ENCODE data around the gene MTHFD1.
"Not testable (repeated sequence)": the region's sequence is repeated elsewhere in the genome, so short reads cannot be mapped to it uniquely, and the experiment has no call there.

MTHFD1 gene

GRCh38 chr14:64387782-64388532 is at the start of gene MTHFD1:
Gene MTHFD1 (plus strand): TSS chr14:64388353. CDS start chr14:64388428, 75 bp downstream.
- DNase-seq, result peak; percentile 92 to 96 (median 94)

- DNase-seq, result peak; percentile 66 to 89 (median 80)
Measured at GRCh38 chr14:64338616-64339316, 49.4 kb upstream of the MTHFD1 start.

- no peak for DNase-seq
Measured at GRCh38 chr14:64340560-64341196, 47.5 kb upstream of the MTHFD1 start.

DNA sequence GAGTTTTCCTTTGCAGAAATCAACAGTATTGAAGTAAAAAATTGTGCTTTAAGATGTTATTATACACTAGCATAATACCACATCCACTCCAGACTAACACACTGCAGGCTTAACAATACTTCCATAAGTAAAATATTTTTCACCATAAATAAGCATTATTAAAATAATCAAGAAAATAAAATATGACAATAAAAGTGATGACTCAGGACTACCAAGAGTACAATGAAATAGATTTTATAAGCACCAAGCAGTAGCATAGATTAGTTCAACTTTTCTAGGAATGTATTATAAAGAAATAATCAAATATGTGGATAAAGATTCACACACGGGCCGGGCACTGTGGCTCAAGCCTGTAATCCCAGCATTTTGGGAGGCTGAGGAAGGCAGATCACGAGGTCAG is 40.4 kb upstream of the MTHFD1 start:
- DNase-seq, result no peak

GRCh38 chr14:64349741-64350490 is 38.2 kb upstream of the MTHFD1 start:
- DNase-seq, result no peak

DNA sequence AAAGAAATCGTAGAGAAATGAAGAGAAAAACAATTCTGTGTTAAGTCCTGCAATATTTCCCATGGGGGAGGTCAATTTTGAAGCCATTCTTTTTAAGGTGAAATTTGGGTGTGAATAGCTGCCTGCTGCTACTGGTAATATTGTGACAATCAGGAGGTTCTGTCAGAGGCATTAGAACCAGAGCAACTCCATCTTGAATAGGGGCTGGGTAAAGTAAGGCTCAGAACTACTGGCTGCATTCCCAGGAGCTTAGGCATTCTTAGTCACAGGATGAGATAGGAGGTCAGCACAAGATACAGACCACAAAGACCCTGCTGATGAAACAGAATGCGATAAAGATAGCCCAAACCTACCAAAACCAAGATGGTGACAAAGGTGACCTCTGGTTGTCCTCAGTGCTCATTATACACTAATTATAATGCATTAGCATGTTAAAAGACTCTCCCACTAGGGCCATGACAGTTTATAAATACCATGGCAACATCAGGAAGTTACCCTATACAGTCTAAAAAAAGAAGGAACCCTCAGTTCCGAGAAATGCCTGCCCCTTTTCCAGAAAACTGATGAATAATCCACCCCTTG is 24.8 kb upstream of the MTHFD1 start:
- DNase-seq, result no peak

DNA sequence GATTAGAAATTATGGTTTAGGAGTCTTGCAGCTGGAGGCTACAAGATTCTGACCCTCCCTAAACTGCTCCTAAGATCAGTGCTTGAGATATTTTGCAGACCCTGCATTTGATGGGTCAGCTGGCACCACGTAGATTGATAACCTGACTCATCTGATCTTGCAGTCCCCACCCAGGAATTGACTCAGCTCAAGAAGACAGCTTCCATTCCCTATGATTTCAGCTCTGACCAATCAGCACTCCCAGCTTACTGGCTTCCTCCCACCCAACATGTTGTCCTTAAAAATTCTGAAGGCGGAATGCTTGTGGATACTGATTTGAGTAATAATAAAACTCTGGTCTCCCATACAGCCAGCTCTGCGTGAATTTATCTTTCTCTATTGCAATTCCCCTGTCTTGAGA is 23.2 kb upstream of the MTHFD1 start:
- no peak for DNase-seq

- DNase-seq, result not testable (repeated sequence)
Measured at GRCh38 chr14:64365358-64365889, 22.7 kb upstream of the MTHFD1 start.

DNA sequence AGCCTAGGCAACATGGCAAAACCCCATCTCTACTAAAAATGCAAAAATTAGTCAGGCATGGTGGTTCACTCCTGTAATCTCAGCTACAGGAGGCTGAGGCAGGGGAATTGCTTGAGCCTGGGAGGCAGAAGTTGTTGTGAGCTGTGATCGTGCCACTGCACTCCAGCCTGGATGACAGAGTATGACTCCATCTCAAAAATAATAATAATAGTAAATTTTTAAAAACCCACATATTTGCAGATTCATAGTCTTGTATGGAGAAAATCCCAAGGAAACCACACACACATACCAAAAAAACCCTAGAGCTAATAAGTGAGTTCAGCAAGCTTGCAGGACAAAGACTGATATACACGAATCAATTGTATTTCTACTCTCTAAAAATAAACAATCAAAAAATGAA is 19.0 kb upstream of the MTHFD1 start:
- DNase-seq, result no peak

DNA sequence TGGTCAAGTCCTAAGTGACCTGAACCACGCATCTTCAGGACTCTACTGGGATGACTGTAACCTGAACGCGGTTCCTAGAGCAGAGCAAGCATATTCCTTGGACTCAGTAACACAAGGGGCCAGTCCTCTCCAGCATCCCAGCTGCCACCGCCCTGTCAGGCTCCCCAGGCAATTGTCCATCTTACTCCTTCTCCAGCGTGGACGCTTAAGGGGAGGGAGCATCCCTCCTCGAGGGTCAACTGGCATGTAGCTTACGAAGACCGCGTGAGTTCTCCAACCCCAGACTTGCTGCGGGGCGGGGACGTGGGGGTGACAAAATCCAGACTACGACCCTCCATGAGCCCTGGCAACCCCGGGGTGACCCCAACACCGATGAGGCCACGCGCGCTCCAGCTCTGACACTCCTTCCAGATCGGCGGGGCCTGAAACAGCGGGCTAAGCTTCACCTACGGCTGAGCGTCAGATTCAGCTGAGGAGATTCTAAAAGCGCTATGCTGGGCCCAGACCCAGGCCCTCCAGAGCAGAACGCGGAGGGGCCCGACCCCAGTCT is 846 bp upstream of the MTHFD1 start:
- DNase-seq, result peak in 2 of 6 experiments; percentile 15 to 43

GRCh38 chr14:64388533-64389285 is 556 bp downstream of the MTHFD1 start:
- no peak for DNase-seq

DNA sequence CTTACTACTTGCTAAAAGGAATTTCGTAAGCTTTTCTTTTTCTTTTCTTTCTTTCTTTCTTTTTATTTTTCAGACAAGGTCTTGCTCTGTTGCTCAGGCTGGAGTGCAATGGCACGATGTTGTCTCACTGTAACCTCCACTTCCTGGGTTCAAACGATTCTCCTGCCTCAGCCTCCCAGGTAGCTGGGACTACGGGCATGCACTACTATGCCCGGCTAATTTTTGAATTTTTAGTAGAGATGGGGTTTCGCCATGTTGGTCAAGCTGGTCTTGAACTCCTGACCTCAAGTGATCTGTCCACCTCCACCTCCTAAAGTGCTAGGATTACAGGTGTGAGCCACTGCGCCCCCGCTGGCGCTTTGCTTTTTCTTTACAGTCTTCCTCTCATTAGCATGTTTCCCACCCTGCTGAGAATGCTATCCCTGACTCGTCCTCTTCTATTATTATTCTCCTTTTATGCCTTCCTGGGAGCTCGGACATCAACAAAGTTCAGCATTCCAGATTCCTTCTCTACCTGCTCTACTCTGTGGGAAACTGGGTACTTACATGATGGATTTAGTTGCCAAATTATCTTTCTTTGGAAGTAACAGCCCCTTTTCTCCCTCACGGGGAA is 3.1 kb downstream of the MTHFD1 start:
- DNase-seq, result no peak

DNA sequence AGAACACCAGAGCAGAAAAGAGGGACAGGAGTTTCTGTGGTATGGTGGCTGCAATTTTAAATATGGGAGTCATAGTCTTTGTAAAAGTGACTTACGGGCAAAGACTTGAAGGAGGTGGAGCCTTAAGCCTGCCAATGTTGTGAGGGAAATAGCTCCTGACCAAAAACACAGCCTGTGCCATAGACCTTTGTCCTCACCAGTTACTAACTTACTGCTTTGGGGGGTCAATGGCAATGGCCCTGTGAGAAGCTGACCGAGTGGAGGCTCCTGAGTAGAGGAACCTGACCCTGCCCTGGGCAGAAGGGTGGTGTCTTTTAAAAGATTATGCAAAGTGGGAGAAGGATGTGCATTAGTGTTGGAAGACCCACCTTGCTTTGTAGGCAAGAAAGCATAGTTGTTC is 3.8 kb downstream of the MTHFD1 start:
- DNase-seq, result no peak

- DNase-seq, result not testable (repeated sequence)
Measured at GRCh38 chr14:64393189-64393726, 5.1 kb downstream of the MTHFD1 start.

- no peak for DNase-seq
Measured at GRCh38 chr14:64394423-64394822, 6.3 kb downstream of the MTHFD1 start.

DNA sequence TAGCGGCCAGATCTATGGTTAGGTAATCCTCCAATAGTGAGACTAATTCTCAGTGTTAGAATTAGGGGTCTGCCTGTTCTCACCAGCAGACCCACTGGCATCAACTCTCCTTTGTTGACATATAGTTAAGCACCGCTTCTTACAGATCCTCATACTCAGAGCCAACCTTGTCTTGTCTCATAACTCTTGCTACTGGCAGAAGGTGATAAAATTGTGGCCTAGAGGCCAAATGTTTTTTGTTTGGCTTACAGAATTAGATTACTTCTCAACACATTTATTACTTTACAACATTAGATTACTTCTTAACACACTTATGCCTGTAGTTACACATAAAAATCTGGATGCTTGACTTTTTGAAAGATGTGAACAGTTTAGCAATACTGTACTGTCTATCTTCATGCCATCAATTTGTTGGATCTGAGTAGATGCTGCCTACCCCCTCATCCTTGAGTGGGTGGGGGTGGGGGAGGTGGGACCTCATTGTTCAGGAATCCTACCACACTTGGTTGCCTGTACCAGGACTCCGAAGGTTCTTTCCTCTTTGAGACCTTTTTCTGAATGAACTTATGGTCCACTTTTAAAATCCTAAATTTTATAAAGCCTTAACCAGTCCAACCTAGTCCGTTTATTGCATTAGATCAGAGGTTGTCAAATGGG is 7.0 kb downstream of the MTHFD1 start:
- DNase-seq, result no peak

- no peak for DNase-seq
Measured at GRCh38 chr14:64400829-64401459, 12.8 kb downstream of the MTHFD1 start.

- DNase-seq, result no peak
Measured at GRCh38 chr14:64401949-64402348, 13.8 kb downstream of the MTHFD1 start.

- DNase-seq, result no peak
Measured at GRCh38 chr14:64405295-64405694, 17.1 kb downstream of the MTHFD1 start.

GRCh38 chr14:64407329-64407728 is 19.2 kb downstream of the MTHFD1 start:
- DNase-seq, result no peak
